AML-193 (cell line): ENCODE data around the gene IL1RAPL2.

ENCODE experiments used
- DNase-seq, 2 experiments: peaks; one replicate each; lab custom pipeline; 2025; lab: John Stamatoyannopoulos, UW

The IL1RAPL2 gene

GRCh38 chrX:105464618-105465017 is 898.6 kb downstream of the IL1RAPL2 start:
- no peak for DNase-seq

- no peak for DNase-seq
Observed at GRCh38 chrX:105468741-105469140, 902.7 kb downstream of the IL1RAPL2 start.

- DNase-seq: no peak
Observed at GRCh38 chrX:105471597-105471996, 905.6 kb downstream of the IL1RAPL2 start.

- DNase-seq: no peak
Observed at GRCh38 chrX:105475801-105476200, 909.8 kb downstream of the IL1RAPL2 start.

- DNase-seq: no peak
Observed at GRCh38 chrX:105477351-105477750, 911.4 kb downstream of the IL1RAPL2 start.

- DNase-seq: no peak
Observed at GRCh38 chrX:105480646-105481310, 914.8 kb downstream of the IL1RAPL2 start.

- no peak for DNase-seq
Observed at GRCh38 chrX:105483011-105483410, 917.0 kb downstream of the IL1RAPL2 start.

- DNase-seq: no peak
Observed at GRCh38 chrX:105488716-105489115, 922.7 kb downstream of the IL1RAPL2 start.

- no peak for DNase-seq
Observed at GRCh38 chrX:105495376-105495775, 929.4 kb downstream of the IL1RAPL2 start.

GRCh38 chrX:105502336-105502735 is 936.3 kb downstream of the IL1RAPL2 start:
- DNase-seq: no peak

- no peak for DNase-seq
Observed at GRCh38 chrX:105515561-105515960, 949.6 kb downstream of the IL1RAPL2 start.

GRCh38 chrX:105526431-105526830 is 960.4 kb downstream of the IL1RAPL2 start:
- DNase-seq: no peak

- DNase-seq: no peak
Observed at GRCh38 chrX:105527759-105528158, 961.8 kb downstream of the IL1RAPL2 start.

GRCh38 chrX:105533951-105534350 is 968.0 kb downstream of the IL1RAPL2 start:
- DNase-seq: no peak

GRCh38 chrX:105543283-105543682 is 977.3 kb downstream of the IL1RAPL2 start:
- no peak for DNase-seq

- DNase-seq: no peak
Observed at GRCh38 chrX:105550043-105550663, 984.2 kb downstream of the IL1RAPL2 start.

- no peak for DNase-seq
Observed at GRCh38 chrX:105552395-105552794, 986.4 kb downstream of the IL1RAPL2 start.

- no peak for DNase-seq
Observed at GRCh38 chrX:105553118-105553517, 987.1 kb downstream of the IL1RAPL2 start.

- no peak for DNase-seq
Observed at GRCh38 chrX:105564501-105564900, 998.5 kb downstream of the IL1RAPL2 start.

GRCh38 chrX:105565856-105566255 is 999.9 kb downstream of the IL1RAPL2 start:
- DNase-seq: no peak

GRCh38 chrX:105567082-105567481 is 1001.1 kb downstream of the IL1RAPL2 start:
- DNase-seq: no peak

- no peak for DNase-seq
Observed at GRCh38 chrX:105608745-105609144, 1042.7 kb downstream of the IL1RAPL2 start.

GRCh38 chrX:105609530-105609929 is 1043.5 kb downstream of the IL1RAPL2 start:
- DNase-seq: no peak

- no peak for DNase-seq
Observed at GRCh38 chrX:105610411-105610810, 1044.4 kb downstream of the IL1RAPL2 start.
